GM10248 (cell line): ENCODE results near the gene RHOBTB1.

Source experiments
- CTCF ChIA-PET: fragments of 300-600 bp; sonication (Branson Sonifier 250); formaldehyde crosslinking; extraction: SDS; loops from one replicate; lab custom pipeline; 2021; ENCODE audit warnings: antibody characterized with exemption; lab: Yijun Ruan, JAX
- POLR2A ChIA-PET: fragments of 350-650 bp; sonication (Branson Sonifier 250); formaldehyde crosslinking; extraction: SDS; loops from one replicate; lab custom pipeline; 2020; ENCODE audit warnings: antibody characterized with exemption; lab: Yijun Ruan, JAX
- DNase-seq: peaks from one replicate; pipeline ENCODE4 v3.0.0; 2012; ENCODE audit errors: extremely low spot score
- TF ChIP-seq, protein P1 (sequence below): IDR thresholded peaks from 2 replicates; pipeline ENCODE4 v1.5.1; 2012; ENCODE audit warnings: mild to moderate bottlenecking, low read depth; ENCODE audit errors: extremely low read depth, missing control alignments, control extremely low read depth

The RHOBTB1 gene

GRCh38 chr10:60958892-60959601, 15.1 kb upstream of the RHOBTB1 start:
- ChIA-PET POLR2A (no interaction called here), CTCF (interaction anchor here (0.8 to 3.9 kb wide), 5 partner anchors 9 to 140 kb away, joined by 3 to 19 read pairs (median 5); no protein-coding TSS in a partner anchor)
- TF ChIP-seq, protein P1, sequence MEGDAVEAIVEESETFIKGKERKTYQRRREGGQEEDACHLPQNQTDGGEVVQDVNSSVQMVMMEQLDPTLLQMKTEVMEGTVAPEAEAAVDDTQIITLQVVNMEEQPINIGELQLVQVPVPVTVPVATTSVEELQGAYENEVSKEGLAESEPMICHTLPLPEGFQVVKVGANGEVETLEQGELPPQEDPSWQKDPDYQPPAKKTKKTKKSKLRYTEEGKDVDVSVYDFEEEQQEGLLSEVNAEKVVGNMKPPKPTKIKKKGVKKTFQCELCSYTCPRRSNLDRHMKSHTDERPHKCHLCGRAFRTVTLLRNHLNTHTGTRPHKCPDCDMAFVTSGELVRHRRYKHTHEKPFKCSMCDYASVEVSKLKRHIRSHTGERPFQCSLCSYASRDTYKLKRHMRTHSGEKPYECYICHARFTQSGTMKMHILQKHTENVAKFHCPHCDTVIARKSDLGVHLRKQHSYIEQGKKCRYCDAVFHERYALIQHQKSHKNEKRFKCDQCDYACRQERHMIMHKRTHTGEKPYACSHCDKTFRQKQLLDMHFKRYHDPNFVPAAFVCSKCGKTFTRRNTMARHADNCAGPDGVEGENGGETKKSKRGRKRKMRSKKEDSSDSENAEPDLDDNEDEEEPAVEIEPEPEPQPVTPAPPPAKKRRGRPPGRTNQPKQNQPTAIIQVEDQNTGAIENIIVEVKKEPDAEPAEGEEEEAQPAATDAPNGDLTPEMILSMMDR = no peak
- DNase-seq = no peak

DNA sequence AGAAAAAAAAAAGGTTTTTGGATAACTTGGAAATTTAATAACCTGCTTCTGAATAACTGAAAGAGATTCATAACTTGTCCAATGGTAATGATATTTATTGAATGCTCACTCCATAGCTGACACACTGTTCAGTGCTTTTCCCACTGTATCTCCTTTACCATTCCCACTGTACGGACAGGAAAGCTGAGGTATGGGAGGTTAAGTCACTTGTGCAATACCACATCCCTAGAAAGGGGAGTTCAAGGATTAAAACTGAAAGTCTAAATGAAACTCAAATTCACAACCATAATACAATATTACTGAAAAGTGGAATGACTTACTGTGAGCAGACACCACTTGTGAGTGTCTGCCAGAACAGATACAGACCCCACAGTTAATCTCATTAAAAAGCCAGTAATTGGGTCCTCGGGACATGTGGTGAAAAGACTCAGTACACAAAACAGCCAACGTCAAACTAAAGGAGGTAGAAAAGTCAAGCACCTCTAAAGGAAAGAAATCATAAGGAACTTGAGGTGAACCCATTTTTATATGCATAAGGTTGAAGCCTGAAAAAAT, 13.8 kb upstream of the RHOBTB1 start:
- ChIA-PET POLR2A (no interaction called here), CTCF (interaction anchor here (3.9 kb wide), 1 partner anchor 7 kb away, joined by 19 read pairs; no protein-coding TSS in a partner anchor)
- DNase-seq = no peak
- TF ChIP-seq, protein P1 = no peak

GRCh38 chr10:60955957-60956425, 12.0 kb upstream of the RHOBTB1 start:
- POLR2A ChIA-PET = no interaction called here
- CTCF ChIA-PET = interaction anchor here (0.9 kb wide), 1 partner anchor 13 kb away, joined by 4 read pairs; no protein-coding TSS in a partner anchor

DNA sequence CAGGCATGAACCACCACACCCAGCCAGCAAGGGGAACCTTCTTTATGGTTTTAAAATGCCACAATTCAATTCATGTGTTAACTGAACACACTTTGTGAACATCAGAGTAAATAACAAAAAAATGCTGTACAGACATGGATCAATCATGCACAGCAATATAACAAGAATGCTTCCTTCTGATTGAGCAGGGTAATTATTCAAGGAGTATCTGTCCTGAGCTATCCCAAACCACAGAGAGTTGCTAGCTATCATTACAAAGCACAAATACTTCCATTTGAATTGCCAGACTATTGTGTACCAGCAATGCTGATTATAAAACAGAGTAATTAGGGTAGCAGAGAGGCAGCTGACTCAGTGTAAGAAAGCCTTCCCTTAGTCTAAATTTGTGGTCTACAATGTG, 11.3 kb upstream of the RHOBTB1 start:
- TF ChIP-seq, protein P1 = no peak
- POLR2A ChIA-PET = no interaction called here
- CTCF ChIA-PET = interaction anchor here (0.9 kb wide), 1 partner anchor 14 kb away, joined by 4 read pairs; no protein-coding TSS in a partner anchor
- DNase-seq = no peak

More at GRCh38 chr10:60955957-60956425, 12.0 kb upstream of the RHOBTB1 start:
- TF ChIP-seq, protein P1 = no peak
- no peak for DNase-seq

- ChIA-PET CTCF (no interaction called here), POLR2A (no interaction called here)
- DNase-seq = no peak
- TF ChIP-seq, protein P1 = no peak
Measured at GRCh38 chr10:60954035-60954434, 10.1 kb upstream of the RHOBTB1 start.

DNA sequence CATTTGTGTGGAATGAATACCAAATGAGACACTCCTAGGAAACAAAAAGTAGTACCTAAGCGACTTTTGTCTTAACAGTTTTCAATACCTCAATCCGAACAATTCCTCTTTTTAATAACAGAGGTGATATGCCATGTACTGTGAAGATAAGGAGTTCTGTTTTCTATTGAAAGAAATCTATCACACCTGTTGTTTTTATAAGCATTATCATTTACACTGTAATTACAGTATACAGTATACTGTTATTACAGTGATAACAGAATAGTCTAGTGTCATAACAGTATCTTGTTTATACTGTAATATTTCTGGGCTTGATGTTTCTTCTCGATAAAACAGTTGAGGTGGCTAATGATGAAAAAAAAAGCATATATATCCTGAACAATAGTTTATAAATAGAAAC, 9.4 kb upstream of the RHOBTB1 start:
- ChIA-PET CTCF (no interaction called here), POLR2A (no interaction called here)
- TF ChIP-seq, protein P1 = no peak
- DNase-seq = no peak
